ENCODE measurements around the gene CYP19A1.

DNA sequence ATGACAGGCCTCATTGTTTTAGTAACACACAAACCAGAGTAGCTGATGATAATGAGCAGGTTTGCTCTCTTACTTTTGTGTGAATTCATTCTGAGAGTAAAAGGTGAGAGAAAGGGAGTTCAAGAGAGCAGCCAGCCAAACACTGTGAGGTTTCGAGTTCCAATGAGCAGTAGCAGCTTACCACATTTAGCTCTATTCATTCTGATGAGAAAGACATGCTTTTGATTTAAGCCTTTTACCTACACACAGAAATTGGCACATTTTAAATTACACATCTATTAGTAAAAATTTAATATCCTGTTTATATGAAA is 31.0 kb upstream of the CYP19A1 start:
- TF ChIP-seq, protein P1, sequence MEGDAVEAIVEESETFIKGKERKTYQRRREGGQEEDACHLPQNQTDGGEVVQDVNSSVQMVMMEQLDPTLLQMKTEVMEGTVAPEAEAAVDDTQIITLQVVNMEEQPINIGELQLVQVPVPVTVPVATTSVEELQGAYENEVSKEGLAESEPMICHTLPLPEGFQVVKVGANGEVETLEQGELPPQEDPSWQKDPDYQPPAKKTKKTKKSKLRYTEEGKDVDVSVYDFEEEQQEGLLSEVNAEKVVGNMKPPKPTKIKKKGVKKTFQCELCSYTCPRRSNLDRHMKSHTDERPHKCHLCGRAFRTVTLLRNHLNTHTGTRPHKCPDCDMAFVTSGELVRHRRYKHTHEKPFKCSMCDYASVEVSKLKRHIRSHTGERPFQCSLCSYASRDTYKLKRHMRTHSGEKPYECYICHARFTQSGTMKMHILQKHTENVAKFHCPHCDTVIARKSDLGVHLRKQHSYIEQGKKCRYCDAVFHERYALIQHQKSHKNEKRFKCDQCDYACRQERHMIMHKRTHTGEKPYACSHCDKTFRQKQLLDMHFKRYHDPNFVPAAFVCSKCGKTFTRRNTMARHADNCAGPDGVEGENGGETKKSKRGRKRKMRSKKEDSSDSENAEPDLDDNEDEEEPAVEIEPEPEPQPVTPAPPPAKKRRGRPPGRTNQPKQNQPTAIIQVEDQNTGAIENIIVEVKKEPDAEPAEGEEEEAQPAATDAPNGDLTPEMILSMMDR (IDR thresholded peaks at IDR 0.05): no peak
- TF ChIP-seq EZH2 (IDR thresholded peaks at IDR 0.05; ENCODE audit: borderline replicate concordance, insufficient read depth, low read depth, low read length, poor library complexity, severe bottlenecking): no peak
